ENCODE measurements around the gene MFRP. TPM values are rescaled to one million over a fixed set of nuclear protein-coding genes. Genes with fewer than 3 reads are reported as not detected.

Gene MFRP
- total and polyA plus RNA-seq, 9 of the 15 experiments (the other 6 are each of a cell fraction or from before 2014, with no cell fraction given) = not detected

DNA sequence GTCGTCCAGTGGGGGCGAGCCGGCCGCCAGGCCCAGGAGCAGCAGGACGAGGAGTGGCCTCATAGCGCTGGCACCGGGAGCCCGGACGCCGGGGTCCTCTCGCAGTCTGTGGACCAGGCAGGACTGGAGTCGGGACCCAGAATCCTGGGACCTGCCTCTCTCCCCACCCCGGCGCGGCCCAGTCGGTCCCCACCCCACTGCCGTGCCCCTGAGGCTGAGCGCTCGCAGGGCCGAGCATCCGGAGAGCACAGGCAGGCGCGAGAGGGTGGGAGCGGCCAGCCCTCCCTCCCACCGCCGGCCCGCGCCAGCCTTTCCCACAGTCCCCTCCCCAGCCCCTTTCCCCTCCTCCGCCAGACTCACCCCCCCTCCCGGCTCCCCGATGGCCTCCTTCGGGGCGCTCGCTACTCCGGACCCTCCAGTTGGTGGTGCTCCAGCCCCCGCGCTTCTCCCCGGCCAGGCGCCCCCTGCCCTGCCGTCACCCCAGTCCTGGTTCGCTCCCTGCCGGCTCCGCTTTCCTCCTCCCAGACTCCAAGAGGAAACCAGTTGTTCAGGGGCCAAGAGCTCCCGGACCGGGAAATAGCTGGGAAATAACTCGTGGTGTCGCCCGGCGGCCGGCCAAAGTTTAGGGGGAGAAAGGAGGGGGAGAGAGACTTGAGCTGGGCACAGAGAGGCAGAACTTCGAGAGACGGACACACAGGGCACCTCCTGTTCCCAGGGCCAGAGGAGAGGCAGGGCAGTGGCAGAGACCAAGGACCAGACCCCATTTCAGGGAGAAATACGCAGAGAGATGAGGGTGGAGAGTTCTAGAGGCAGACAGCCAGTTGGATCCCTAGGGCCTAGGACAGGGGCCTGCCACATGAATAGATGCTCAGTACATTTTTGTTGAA is 5.9 kb downstream of the MFRP start, which contains the start of gene C1QTNF5:
C1QTNF5 (minus strand) TSS at position 549 of the 887 bp plus-strand sequence; CDS start at position 63, 486 bp downstream.
- in situ Hi-C loops (cut with MboI) (no loop called here), intact Hi-C loops (cut with micrococcal nuclease) (no loop called here)
- Histone ChIP-seq H3K9me3 (replicated peaks; ENCODE audit: control insufficient read depth, insufficient read depth, low read depth, low read length) (no peaks in the 10 kb centered on the region), H2AFZ (ENCODE audit: low read depth, low read length) (peak within 1 kb of the TSS; percentile 91), H3K9me1 (ENCODE audit: control insufficient read depth, insufficient read depth, low read length) (no peaks in the 10 kb centered on the region), H3K4me3 (peak within 1 kb of the TSS; percentile 37), H3K27ac (ENCODE audit: extremely low read depth, low read depth, low read length) (peak within 1 kb of the TSS; percentile 52; the same call in 2 of the 3 replicates), H3K4me2 (ENCODE audit: insufficient read depth, low read length) (peak within 1 kb of the TSS; percentile 66), H3K79me2 (ENCODE audit: control insufficient read depth, insufficient read depth, low read length) (peaks cover 19% of the 10 kb centered on the region), H3K9ac (ENCODE audit: insufficient read depth in 1 of 2, low read depth in 2 of 2, low read length in 2 of 2) (peak within 1 kb of the TSS; percentile 63 to 92; a peak in 3 of 4 replicates), H4K20me1 (replicated peaks; ENCODE audit: control insufficient read depth, insufficient read depth, low read length) (no peaks in the 10 kb centered on the region), H3K27me3 (ENCODE audit: control insufficient read depth in 2 of 2, insufficient read depth in 2 of 2, low read length in 2 of 2) (peaks cover 0 to 14% of the 10 kb centered on the region in 2 experiments; a peak in 3 of 5 replicates), H3K36me3 (ENCODE audit: control insufficient read depth, insufficient read depth, low read length) (peaks cover 16% of the 10 kb centered on the region; the same call in 1 of the 3 replicates), H3K4me1 (replicated peaks in 1 of 2; ENCODE audit: control insufficient read depth in 2 of 2, insufficient read depth in 2 of 2, low read length in 2 of 2) (peaks cover 23 to 60% of the 10 kb centered on the region in 2 experiments; a peak in 4 of 5 replicates)
- ChIA-PET POLR2A (interaction anchor here (0.6 to 1.4 kb wide), 4 partner anchors 8 to 1073 kb away, joined by 3 to 8 read pairs (median 4); no protein-coding TSS in a partner anchor), CTCF (ENCODE audit: low intra/inter-chr PET ratio) (interaction anchor here (0.7 to 1.2 kb wide), 3 partner anchors 16 to 135 kb away, joined by 3 to 6 read pairs (median 4); no protein-coding TSS in a partner anchor)
- no peak for FAIRE-seq
- BruUV-seq (replicated peaks) = no TSS peak
- peak in 2 of 4 experiments; percentile 35 to 43 for DNase-seq (ENCODE audit: extremely low read depth in 1 of 4, low spot score in 3 of 4)
- WGBS (ENCODE audit: insufficient coverage, low coverage, missing lambda C conversion rate) = 57% methylated on average over 13 of the region's 53 CpGs
- peak; percentile 25 for ATAC-seq
- peak; percentile 29 for TF ChIP-seq PCBP1 (IDR thresholded peaks at IDR 0.05; ENCODE audit: low read depth, low read length, poor library complexity, severe bottlenecking)
- peak; percentile 17 for TF ChIP-seq HNRNPK (IDR thresholded peaks at IDR 0.05; ENCODE audit: low read depth, low read length, poor library complexity, severe bottlenecking)
- no peak for TF ChIP-seq HDGF (IDR thresholded peaks at IDR 0.05)
- TF ChIP-seq HOMEZ (CRISPR knock-in tag; IDR thresholded peaks at IDR 0.05) = no peak
- no peak for TF ChIP-seq ZNF778 (CRISPR knock-in tag; IDR thresholded peaks at IDR 0.05)
- no peak for TF ChIP-seq ZNF318 (IDR thresholded peaks at IDR 0.05; ENCODE audit: borderline replicate concordance in 1 of 2, low read depth in 1 of 2)
- TF ChIP-seq, protein P1, sequence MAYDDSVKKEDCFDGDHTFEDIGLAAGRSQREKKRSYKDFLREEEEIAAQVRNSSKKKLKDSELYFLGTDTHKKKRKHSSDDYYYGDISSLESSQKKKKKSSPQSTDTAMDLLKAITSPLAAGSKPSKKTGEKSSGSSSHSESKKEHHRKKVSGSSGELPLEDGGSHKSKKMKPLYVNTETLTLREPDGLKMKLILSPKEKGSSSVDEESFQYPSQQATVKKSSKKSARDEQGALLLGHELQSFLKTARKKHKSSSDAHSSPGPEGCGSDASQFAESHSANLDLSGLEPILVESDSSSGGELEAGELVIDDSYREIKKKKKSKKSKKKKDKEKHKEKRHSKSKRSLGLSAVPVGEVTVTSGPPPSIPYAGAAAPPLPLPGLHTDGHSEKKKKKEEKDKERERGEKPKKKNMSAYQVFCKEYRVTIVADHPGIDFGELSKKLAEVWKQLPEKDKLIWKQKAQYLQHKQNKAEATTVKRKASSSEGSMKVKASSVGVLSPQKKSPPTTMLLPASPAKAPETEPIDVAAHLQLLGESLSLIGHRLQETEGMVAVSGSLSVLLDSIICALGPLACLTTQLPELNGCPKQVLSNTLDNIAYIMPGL (CRISPR knock-in tag; IDR thresholded peaks at IDR 0.05) = no peak

All from K562 (cell line).